Astrocyte of the hippocampus (primary cell): ENCODE results near the gene REL.

Experiments used
- DNase-seq: peaks from one replicate; pipeline ENCODE4 v3.0.0; 2011; ENCODE audit warnings: low read depth, low spot score

REL gene

GRCh38 chr2:60964651-60965498, 83.5 kb downstream of the REL start:
- DNase-seq, result no peak

- no peak for DNase-seq
Measured at GRCh38 chr2:60965499-60965785, 84.1 kb downstream of the REL start.

DNA sequence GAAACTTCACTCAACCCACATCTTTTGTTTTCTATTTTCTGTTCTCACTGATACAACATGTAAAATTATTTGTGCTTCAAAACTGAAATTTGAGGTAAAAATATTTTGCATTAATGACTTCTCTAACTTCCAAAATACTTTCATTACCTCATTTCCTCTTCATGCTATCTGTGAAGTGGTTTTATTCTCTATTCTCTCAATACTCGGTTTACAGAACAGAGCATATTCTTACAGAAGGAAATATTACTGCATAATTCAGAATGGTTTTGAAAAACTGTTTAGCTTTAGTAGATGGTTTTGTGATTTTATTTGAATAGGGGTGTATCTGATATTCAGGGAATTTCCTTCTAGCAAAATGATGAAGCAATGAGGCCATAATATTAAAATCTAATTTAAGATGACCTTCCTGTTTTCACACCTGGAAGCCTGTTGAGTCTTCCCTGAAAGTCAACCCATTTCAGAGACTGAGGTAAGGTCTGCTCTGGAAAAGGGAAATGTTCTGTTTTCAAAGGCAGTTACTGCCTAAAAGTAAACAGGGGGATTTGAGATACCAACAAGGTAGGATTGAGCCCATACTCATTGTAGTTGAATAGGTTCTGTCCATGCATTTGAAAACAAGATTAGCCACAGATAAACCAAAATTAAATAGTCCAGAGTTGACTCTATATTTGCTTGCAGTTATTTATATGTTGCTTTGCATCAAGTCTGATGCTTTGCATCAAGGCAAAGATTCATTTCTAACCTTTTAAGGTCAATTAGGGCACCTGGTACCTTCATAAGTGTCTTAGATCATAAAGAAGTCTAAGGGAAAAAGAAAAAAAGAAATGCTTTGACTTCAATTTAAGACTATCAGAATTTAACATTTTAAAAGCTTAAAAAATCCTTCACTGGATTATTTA, 85.4 kb downstream of the REL start:
- no peak for DNase-seq

GRCh38 chr2:60972889-60973656, 91.7 kb downstream of the REL start:
- no peak for DNase-seq

DNA sequence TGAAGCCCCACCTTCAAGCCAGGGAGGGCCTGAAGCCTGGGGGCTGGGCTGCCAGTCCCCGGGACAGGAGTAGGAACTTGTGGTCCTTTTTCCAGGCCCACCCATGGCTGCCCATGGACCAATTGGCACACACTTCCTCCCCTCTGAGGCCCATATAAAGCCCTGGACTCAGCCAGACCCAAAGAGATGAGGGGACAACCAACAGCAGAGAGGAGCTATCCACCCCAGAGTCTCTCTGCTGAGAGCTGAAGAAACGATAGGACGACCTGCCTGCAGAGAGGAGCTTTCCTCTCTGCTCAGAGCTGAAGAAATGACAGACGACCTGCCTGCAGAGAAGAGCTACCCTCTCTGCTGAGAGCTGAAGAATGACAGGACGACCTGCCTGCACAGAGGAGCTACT, 92.3 kb downstream of the REL start:
- DNase-seq, result no peak

GRCh38 chr2:60974652-60975051, 93.3 kb downstream of the REL start:
- DNase-seq, result no peak
